WTC11 (cell line): ENCODE measurements around the gene OSGEP.

Experiments used
- CREB1 ChIP-seq: sonication (generic); formaldehyde crosslinking; IDR thresholded peaks from 2 replicates; pipeline ENCODE4 v1.8.0; 2023; ENCODE audit warnings: mild to moderate bottlenecking, missing genetic modification reagents
- FOXP1 ChIP-seq: sonication (generic); formaldehyde crosslinking; IDR thresholded peaks from 2 replicates; pipeline ENCODE4 v1.8.0; 2022; ENCODE audit warnings: missing genetic modification reagents, mild to moderate bottlenecking, moderate library complexity, borderline replicate concordance
- ZNF232 ChIP-seq: sonication (generic); formaldehyde crosslinking; IDR thresholded peaks from 2 replicates; pipeline ENCODE4 v1.8.0; 2022; ENCODE audit warnings: mild to moderate bottlenecking, missing genetic modification reagents
- TF ChIP-seq, protein P1 (sequence below): fragments of 200-600 bp; IDR thresholded peaks from 2 replicates; pipeline ENCODE4 v1.8.0; 2022; ENCODE audit warnings: antibody characterized with exemption
- TF ChIP-seq, protein P2 (sequence below): sonication (generic); formaldehyde crosslinking; IDR thresholded peaks from 2 replicates; pipeline ENCODE4 v1.8.1; 2022; ENCODE audit warnings: low read depth, missing genetic modification reagents, borderline replicate concordance
- TF ChIP-seq, protein P3 (sequence below): sonication (generic); formaldehyde crosslinking; IDR thresholded peaks from 2 replicates; pipeline ENCODE4 v1.8.1; 2022; ENCODE audit warnings: low read depth, mild to moderate bottlenecking, moderate library complexity, missing genetic modification reagents, borderline replicate concordance
- TF ChIP-seq, protein P4 (sequence below): sonication (generic); formaldehyde crosslinking; IDR thresholded peaks from 2 replicates; pipeline ENCODE4 v1.8.0; 2022; ENCODE audit warnings: mild to moderate bottlenecking, missing genetic modification reagents

DNA sequence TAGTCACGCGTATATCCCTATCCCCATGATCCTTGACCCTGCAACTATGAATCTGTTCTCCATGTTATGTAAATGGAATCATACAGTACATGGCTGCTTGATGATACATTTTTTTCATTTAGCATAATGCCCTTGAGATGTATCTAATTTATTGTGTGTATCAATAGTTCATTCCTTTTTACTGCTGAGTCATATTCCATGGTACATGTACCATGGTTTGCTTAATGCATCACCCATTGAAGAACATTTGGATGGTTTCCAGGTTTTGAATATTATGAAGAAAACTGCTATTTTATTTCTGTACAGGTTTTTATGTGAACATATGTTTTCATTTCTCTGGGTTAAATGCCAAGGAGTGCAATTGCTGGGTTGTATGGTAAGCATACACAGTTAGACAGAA is 46.7 kb upstream of the OSGEP start:
- TF ChIP-seq, protein P1, sequence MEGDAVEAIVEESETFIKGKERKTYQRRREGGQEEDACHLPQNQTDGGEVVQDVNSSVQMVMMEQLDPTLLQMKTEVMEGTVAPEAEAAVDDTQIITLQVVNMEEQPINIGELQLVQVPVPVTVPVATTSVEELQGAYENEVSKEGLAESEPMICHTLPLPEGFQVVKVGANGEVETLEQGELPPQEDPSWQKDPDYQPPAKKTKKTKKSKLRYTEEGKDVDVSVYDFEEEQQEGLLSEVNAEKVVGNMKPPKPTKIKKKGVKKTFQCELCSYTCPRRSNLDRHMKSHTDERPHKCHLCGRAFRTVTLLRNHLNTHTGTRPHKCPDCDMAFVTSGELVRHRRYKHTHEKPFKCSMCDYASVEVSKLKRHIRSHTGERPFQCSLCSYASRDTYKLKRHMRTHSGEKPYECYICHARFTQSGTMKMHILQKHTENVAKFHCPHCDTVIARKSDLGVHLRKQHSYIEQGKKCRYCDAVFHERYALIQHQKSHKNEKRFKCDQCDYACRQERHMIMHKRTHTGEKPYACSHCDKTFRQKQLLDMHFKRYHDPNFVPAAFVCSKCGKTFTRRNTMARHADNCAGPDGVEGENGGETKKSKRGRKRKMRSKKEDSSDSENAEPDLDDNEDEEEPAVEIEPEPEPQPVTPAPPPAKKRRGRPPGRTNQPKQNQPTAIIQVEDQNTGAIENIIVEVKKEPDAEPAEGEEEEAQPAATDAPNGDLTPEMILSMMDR, result no peak
- TF ChIP-seq, protein P2, sequence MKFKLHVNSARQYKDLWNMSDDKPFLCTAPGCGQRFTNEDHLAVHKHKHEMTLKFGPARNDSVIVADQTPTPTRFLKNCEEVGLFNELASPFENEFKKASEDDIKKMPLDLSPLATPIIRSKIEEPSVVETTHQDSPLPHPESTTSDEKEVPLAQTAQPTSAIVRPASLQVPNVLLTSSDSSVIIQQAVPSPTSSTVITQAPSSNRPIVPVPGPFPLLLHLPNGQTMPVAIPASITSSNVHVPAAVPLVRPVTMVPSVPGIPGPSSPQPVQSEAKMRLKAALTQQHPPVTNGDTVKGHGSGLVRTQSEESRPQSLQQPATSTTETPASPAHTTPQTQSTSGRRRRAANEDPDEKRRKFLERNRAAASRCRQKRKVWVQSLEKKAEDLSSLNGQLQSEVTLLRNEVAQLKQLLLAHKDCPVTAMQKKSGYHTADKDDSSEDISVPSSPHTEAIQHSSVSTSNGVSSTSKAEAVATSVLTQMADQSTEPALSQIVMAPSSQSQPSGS (CRISPR knock-in tag), result no peak
- no peak for TF ChIP-seq CREB1 (CRISPR knock-in tag)
- TF ChIP-seq, protein P3, sequence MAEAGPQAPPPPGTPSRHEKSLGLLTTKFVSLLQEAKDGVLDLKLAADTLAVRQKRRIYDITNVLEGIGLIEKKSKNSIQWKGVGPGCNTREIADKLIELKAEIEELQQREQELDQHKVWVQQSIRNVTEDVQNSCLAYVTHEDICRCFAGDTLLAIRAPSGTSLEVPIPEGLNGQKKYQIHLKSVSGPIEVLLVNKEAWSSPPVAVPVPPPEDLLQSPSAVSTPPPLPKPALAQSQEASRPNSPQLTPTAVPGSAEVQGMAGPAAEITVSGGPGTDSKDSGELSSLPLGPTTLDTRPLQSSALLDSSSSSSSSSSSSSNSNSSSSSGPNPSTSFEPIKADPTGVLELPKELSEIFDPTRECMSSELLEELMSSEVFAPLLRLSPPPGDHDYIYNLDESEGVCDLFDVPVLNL (CRISPR knock-in tag), result no peak
- no peak for TF ChIP-seq FOXP1 (CRISPR knock-in tag)
- no peak for TF ChIP-seq ZNF232 (CRISPR knock-in tag)
- TF ChIP-seq, protein P4, sequence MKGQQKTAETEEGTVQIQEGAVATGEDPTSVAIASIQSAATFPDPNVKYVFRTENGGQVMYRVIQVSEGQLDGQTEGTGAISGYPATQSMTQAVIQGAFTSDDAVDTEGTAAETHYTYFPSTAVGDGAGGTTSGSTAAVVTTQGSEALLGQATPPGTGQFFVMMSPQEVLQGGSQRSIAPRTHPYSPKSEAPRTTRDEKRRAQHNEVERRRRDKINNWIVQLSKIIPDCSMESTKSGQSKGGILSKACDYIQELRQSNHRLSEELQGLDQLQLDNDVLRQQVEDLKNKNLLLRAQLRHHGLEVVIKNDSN, result no peak
